Nephron (organoid): Measurements from ENCODE around the gene BAMBI.
"Not testable (repeated sequence)": the region's sequence is repeated elsewhere in the genome, so short reads cannot be mapped to it uniquely, and the experiment has no call there.

Experiments used
- H3K27ac Mint-ChIP-seq, 3 experiments: 2 replicates each; pipeline ENCODE4 v1.8.0; 2020; ENCODE audit warnings: mixed read lengths in 3 of 3, mild to moderate bottlenecking in 2 of 3, moderate library complexity in 1 of 3
- H3K27me3 Mint-ChIP-seq: 2 replicates; pipeline ENCODE4 v1.8.0; 2021; ENCODE audit warnings: low read depth, mild to moderate bottlenecking, moderate library complexity, mixed read lengths
- H3K36me3 Mint-ChIP-seq: 2 replicates; pipeline ENCODE4 v1.8.0; 2020; ENCODE audit warnings: low read depth, mixed read lengths
- H3K4me1 Mint-ChIP-seq: 2 replicates; pipeline ENCODE4 v1.8.0; 2020; ENCODE audit warnings: mixed read lengths
- H3K4me3 Mint-ChIP-seq, 3 experiments: 2 replicates each; pipeline ENCODE4 v1.8.0; 2020; ENCODE audit warnings: mild to moderate bottlenecking in 3 of 3, mixed read lengths in 3 of 3, moderate library complexity in 2 of 3
- H3K9me3 Mint-ChIP-seq: 2 replicates; pipeline ENCODE4 v1.8.0; 2020; ENCODE audit warnings: mixed read lengths
- TF ChIP-seq, protein P1 (sequence below), 3 experiments: fragments of 200-600 bp; sonication (generic); IDR thresholded peaks; one replicate each; pipeline ENCODE4 v1.5.0; 2021; ENCODE audit warnings: antibody characterized with exemption in 3 of 3; ENCODE audit not compliant: unreplicated experiment in 3 of 3

BAMBI gene

GRCh38 chr10:28637346-28637745 is 40.0 kb upstream of the BAMBI start:
- Mint-ChIP-seq H3K4me3 (no peak overlapping the region), H3K9me3 (no peaks in the 10 kb centered on the region), H3K27ac (no peak overlapping the region), H3K27me3 (peaks cover 5% of the 10 kb centered on the region), H3K4me1 (no peaks in the 10 kb centered on the region), H3K36me3 (no peaks in the 10 kb centered on the region)
- TF ChIP-seq, protein P1, sequence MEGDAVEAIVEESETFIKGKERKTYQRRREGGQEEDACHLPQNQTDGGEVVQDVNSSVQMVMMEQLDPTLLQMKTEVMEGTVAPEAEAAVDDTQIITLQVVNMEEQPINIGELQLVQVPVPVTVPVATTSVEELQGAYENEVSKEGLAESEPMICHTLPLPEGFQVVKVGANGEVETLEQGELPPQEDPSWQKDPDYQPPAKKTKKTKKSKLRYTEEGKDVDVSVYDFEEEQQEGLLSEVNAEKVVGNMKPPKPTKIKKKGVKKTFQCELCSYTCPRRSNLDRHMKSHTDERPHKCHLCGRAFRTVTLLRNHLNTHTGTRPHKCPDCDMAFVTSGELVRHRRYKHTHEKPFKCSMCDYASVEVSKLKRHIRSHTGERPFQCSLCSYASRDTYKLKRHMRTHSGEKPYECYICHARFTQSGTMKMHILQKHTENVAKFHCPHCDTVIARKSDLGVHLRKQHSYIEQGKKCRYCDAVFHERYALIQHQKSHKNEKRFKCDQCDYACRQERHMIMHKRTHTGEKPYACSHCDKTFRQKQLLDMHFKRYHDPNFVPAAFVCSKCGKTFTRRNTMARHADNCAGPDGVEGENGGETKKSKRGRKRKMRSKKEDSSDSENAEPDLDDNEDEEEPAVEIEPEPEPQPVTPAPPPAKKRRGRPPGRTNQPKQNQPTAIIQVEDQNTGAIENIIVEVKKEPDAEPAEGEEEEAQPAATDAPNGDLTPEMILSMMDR (IDR thresholded peaks at IDR 0.05; ENCODE audit: unreplicated experiment in 3 of 3) = no peak

DNA sequence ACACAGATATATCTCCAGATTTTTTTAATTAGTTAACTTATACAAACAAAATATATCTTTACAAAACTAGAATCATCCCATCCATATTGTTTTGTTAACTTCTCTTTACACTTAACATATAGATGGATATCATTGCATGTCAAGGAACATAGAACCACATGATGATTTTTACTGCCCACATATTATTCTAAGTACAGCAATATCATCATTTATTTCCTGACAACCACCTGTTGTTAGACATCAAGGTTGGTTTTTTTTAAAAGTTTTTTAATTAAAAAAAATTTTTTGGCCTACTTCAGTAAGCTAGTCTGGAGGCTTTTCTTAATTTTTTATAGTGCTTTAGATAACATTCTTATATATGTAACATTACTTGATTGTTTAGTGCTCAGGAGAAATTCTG is 38.9 kb upstream of the BAMBI start:
- TF ChIP-seq, protein P1 (IDR thresholded peaks at IDR 0.05; ENCODE audit: unreplicated experiment in 3 of 3) = no peak
- Mint-ChIP-seq H3K27me3 (peaks cover 10% of the 10 kb centered on the region), H3K27ac (no peak overlapping the region), H3K9me3 (no peaks in the 10 kb centered on the region), H3K4me1 (no peaks in the 10 kb centered on the region), H3K36me3 (no peaks in the 10 kb centered on the region), H3K4me3 (no peak overlapping the region)

DNA sequence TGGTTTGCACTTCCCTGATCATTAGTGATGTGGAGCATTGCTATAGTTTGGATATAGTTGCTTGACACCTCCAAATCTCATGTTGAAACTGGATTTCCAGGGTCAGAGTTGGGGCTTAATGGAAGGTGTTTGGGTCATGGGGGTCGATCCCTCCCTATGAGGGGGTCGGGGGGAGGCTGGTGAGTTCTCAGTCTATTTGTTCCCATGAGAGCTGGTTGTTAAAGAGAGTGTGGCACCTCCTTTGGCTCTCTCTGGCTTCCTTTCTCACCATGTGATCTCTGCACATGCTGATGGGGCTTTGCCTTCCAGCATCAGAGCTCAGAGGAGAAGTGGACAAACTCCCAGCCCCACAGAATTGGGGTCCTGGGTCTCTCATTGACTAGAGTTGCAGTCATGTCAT is 36.8 kb upstream of the BAMBI start:
- Mint-ChIP-seq H3K27ac (no peak overlapping the region), H3K9me3 (no peaks in the 10 kb centered on the region), H3K4me1 (no peaks in the 10 kb centered on the region), H3K27me3 (peaks cover 14% of the 10 kb centered on the region), H3K36me3 (no peaks in the 10 kb centered on the region), H3K4me3 (no peak overlapping the region)
- TF ChIP-seq, protein P1 (IDR thresholded peaks at IDR 0.05; ENCODE audit: unreplicated experiment in 3 of 3) = no peak

- Mint-ChIP-seq H3K4me1 (no peaks in the 10 kb centered on the region), H3K27me3 (peaks cover 14% of the 10 kb centered on the region), H3K4me3 (no peak overlapping the region), H3K36me3 (no peaks in the 10 kb centered on the region), H3K9me3 (no peaks in the 10 kb centered on the region), H3K27ac (no peak overlapping the region)
- TF ChIP-seq, protein P1 (IDR thresholded peaks at IDR 0.05; ENCODE audit: unreplicated experiment in 3 of 3) = no peak
These were observed 32.7 kb upstream of the BAMBI start for GRCh38 chr10:28644647-28645046.

GRCh38 chr10:28652106-28652505 is 25.2 kb upstream of the BAMBI start:
- H3K4me1 Mint-ChIP-seq = no peaks in the 10 kb centered on the region
- no peak overlapping the region for H3K4me3 Mint-ChIP-seq
- H3K9me3 Mint-ChIP-seq = peaks cover 2% of the 10 kb centered on the region
- TF ChIP-seq, protein P1 (IDR thresholded peaks at IDR 0.05; ENCODE audit: unreplicated experiment in 3 of 3) = no peak
- no peaks in the 10 kb centered on the region for H3K36me3 Mint-ChIP-seq
- no peak overlapping the region for H3K27ac Mint-ChIP-seq
- peaks cover 6% of the 10 kb centered on the region for H3K27me3 Mint-ChIP-seq

- Mint-ChIP-seq H3K4me3 (no peak overlapping the region), H3K9me3 (peaks cover 2% of the 10 kb centered on the region), H3K36me3 (no peaks in the 10 kb centered on the region), H3K4me1 (no peaks in the 10 kb centered on the region), H3K27me3 (peaks cover 6% of the 10 kb centered on the region), H3K27ac (no peak overlapping the region)
- TF ChIP-seq, protein P1 (IDR thresholded peaks at IDR 0.05; ENCODE audit: unreplicated experiment in 3 of 3) = no peak
These were observed 24.6 kb upstream of the BAMBI start for GRCh38 chr10:28652703-28653102.

- H3K27me3 Mint-ChIP-seq = peaks cover 12% of the 10 kb centered on the region
- H3K9me3 Mint-ChIP-seq, H3K4me1 Mint-ChIP-seq, H3K4me3 Mint-ChIP-seq, H3K36me3 Mint-ChIP-seq, H3K27ac Mint-ChIP-seq: not testable (repeated sequence)
These were observed 18.5 kb upstream of the BAMBI start for GRCh38 chr10:28658824-28659223.
